Ovary (tissue), 3 donors: ENCODE data around the gene ZCCHC3.
A peak's percentile ranks its signal among the peaks of the same experiment; 100 is the strongest.

Experiments
- CTCF ChIP-seq, 3 donors: fragments of 450-650 bp in 2 of 3; fragments of 200-600 bp in 1 of 3; IDR thresholded peaks; one replicate each; pipeline versions ENCODE4 v1.5.1 to v1.8.0; 2016 to 2022; ENCODE audit warnings: antibody characterized with exemption in 3 of 3, mild to moderate bottlenecking in 1 of 3
- EP300 ChIP-seq: sonication (generic); formaldehyde crosslinking; IDR thresholded peaks from one replicate; pipeline ENCODE4 v1.6.1; 2017; ENCODE audit warnings: antibody characterized with exemption
- POLR2A ChIP-seq: fragments of 450-650 bp; IDR thresholded peaks from one replicate; pipeline ENCODE4 v1.6.1; 2017; ENCODE audit warnings: antibody characterized with exemption, mild to moderate bottlenecking, moderate library complexity
- donor health status: DM: no; HTN: no; CAD: no.

GRCh38 chr20:297098-297924 is at the start of gene ZCCHC3:
- TF ChIP-seq CTCF (IDR thresholded peaks at IDR 0.05) (peak in 1 of 3 donors; percentile 19), EP300 (peak; percentile 37), POLR2A (peak; percentile 43)
